ENCODE data around the gene CLCN6.

DNA sequence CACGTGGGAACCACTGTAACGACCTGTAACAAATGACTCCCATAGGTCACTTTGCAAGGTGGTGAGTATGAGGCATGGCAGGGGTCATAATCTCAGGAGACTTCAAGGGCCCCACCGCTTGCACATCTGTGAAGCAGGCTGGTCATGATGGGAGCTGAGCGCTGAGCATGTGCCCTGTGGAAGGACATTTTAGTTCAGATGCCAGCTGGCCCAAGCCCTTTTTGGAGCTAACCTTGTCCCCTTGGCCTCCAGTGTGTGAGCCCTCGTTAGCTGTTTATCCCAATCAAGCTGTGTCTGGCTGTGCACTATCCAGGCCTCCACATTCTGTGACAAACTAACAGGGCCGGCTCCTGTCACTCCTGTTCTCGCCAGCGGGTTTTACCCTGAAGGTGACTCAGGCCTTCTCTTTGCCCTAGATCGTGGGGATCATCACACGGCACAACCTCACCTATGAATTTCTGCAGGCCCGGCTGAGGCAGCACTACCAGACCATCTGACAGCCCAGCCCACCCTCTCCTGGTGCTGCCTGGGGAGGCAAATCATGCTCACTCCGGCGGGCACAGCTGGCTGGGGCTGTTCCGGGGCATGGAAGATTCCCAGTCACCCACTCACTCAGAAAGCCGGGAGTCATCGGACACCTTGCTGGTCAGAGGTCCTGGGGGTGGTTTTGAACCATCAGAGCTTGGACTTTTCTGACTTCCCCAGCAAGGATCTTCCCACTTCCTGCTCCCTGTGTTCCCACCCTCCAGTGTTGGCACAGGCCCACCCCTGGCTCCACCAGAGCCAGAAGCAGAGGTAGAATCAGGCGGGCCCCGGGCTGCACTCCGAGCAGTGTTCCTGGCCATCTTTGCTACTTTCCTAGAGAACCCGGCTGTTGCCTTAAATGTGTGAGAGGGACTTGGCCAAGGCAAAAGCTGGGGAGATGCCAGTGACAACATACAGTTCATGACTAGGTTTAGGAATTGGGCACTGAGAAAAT, 34.0 kb downstream of the CLCN6 start:
- TF ChIP-seq, protein P1, sequence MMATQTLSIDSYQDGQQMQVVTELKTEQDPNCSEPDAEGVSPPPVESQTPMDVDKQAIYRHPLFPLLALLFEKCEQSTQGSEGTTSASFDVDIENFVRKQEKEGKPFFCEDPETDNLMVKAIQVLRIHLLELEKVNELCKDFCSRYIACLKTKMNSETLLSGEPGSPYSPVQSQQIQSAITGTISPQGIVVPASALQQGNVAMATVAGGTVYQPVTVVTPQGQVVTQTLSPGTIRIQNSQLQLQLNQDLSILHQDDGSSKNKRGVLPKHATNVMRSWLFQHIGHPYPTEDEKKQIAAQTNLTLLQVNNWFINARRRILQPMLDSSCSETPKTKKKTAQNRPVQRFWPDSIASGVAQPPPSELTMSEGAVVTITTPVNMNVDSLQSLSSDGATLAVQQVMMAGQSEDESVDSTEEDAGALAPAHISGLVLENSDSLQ (IDR thresholded peaks at IDR 0.05): no peak
- TF ChIP-seq L3MBTL2 (conservative IDR thresholded peaks at IDR 0.05): no peak
- no peak for TF ChIP-seq SP1 (IDR thresholded peaks at IDR 0.05)
- TF ChIP-seq HDGF (IDR thresholded peaks at IDR 0.05; ENCODE audit: borderline replicate concordance): no peak
- no peak for TF ChIP-seq NFRKB (IDR thresholded peaks at IDR 0.05)

Measured in HEK293T (cell line).